ENCODE data around the gene S100PBP. TPM values are rescaled to one million over a fixed set of nuclear protein-coding genes. Genes with fewer than 3 reads are reported as not detected.
A peak's percentile ranks its signal among the peaks of the same experiment; 100 is the strongest.

Gene S100PBP
- total RNA-seq, 2 donors from 2014 or later = 5.7 to 10.8 TPM

DNA sequence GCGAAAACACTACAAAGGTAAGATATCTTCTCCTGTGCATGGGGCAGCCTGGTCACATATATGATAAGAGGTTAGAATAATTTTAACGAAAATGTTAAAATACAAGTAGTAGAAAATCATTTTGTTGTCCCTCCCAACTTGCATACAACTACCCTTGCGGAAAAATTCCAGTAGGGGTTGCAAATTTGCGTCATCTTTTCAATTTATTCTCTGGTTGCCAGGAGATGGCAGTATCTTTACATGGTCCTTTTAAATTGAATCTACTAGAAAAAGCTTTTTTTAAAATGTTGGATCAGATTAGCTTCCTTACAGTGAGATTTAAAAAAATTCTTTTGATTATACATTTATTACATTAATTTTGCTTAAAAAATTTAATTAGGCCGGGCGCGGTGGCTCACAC lies 10.9 kb downstream of the S100PBP start:
- TF ChIP-seq, protein P1, sequence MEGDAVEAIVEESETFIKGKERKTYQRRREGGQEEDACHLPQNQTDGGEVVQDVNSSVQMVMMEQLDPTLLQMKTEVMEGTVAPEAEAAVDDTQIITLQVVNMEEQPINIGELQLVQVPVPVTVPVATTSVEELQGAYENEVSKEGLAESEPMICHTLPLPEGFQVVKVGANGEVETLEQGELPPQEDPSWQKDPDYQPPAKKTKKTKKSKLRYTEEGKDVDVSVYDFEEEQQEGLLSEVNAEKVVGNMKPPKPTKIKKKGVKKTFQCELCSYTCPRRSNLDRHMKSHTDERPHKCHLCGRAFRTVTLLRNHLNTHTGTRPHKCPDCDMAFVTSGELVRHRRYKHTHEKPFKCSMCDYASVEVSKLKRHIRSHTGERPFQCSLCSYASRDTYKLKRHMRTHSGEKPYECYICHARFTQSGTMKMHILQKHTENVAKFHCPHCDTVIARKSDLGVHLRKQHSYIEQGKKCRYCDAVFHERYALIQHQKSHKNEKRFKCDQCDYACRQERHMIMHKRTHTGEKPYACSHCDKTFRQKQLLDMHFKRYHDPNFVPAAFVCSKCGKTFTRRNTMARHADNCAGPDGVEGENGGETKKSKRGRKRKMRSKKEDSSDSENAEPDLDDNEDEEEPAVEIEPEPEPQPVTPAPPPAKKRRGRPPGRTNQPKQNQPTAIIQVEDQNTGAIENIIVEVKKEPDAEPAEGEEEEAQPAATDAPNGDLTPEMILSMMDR (IDR thresholded peaks at IDR 0.05) = peak in 1 of 2 donors; percentile 40
- Histone ChIP-seq H3K4me3 (no peak overlapping the region), H3K4me1 (no peaks in the 10 kb centered on the region), H3K27me3 (no peaks in the 10 kb centered on the region), H3K9me3 (no peaks in the 10 kb centered on the region), H3K27ac (no peak overlapping the region), H3K36me3 (peaks cover 71% of the 10 kb centered on the region)
- DNase-seq (ENCODE audit: low spot score) = no peak

DNA sequence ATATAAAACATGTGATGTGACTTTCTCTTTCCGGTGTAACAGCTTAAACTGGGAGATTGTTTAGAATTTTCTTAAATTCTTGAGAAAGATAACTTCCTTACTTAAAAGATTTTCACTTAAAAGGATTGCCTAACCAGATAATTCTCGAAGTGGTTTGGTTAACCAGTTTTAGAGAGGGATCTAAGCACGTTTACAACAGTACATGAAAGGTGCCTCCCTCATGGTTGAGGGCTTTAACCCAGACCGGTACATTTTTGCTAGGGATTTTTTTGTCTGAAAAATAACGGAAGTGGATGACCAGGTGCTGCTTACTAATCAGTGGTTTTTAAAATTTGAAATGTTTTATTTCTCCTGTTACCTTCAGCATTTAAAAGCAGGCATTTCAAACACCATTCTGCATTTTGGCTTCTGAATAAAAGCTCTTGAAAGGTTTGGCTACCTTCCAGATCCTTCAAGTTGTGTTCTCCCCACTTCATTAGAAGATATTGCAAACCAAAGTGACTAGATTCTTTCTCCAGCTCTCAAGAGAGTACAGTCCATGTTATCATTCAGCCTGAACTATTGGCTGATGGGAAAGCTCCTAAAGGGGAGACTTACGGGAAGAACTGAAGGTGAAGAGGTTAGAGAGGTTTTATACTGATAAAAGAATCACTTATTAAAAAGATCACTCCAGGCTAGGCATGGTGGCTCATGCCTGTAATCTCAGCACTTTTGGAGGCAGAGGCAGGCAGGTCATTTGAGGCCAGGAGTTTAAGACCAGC lies 12.8 kb downstream of the S100PBP start:
- no peak overlapping the region for H3K4me3 ChIP-seq
- DNase-seq (ENCODE audit: low spot score) = no peak
- H3K9me3 ChIP-seq = no peaks in the 10 kb centered on the region
- H3K27ac ChIP-seq = no peak overlapping the region
- peaks cover 85% of the 10 kb centered on the region for H3K36me3 ChIP-seq
- H3K27me3 ChIP-seq = no peaks in the 10 kb centered on the region
- no peaks in the 10 kb centered on the region for H3K4me1 ChIP-seq
- TF ChIP-seq, protein P1 (IDR thresholded peaks at IDR 0.05) = no peak

DNA sequence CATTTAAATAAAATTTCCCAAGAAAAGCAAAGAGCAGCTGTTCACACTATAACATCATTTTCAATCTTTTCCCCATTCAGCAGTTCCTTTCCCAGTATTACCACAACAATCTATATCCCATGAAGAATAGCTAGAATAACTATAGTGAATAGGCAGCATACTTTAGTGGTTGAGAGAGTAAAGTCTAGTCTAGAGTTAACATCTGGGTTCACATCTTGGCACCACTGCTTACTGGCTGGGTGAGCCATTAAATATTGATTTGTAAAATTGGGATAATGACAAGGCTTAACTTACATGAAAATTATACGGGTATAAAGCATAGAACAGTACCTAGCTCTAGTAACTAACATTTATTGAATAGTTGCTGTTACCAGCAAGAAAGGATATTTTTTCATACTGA lies 14.4 kb downstream of the S100PBP start:
- H3K9me3 ChIP-seq = no peaks in the 10 kb centered on the region
- TF ChIP-seq, protein P1 (IDR thresholded peaks at IDR 0.05) = no peak
- peaks cover 74% of the 10 kb centered on the region for H3K36me3 ChIP-seq
- no peak overlapping the region for H3K27ac ChIP-seq
- no peaks in the 10 kb centered on the region for H3K4me1 ChIP-seq
- H3K27me3 ChIP-seq = no peaks in the 10 kb centered on the region
- H3K4me3 ChIP-seq = no peak overlapping the region
- DNase-seq (ENCODE audit: low spot score) = no peak

DNA sequence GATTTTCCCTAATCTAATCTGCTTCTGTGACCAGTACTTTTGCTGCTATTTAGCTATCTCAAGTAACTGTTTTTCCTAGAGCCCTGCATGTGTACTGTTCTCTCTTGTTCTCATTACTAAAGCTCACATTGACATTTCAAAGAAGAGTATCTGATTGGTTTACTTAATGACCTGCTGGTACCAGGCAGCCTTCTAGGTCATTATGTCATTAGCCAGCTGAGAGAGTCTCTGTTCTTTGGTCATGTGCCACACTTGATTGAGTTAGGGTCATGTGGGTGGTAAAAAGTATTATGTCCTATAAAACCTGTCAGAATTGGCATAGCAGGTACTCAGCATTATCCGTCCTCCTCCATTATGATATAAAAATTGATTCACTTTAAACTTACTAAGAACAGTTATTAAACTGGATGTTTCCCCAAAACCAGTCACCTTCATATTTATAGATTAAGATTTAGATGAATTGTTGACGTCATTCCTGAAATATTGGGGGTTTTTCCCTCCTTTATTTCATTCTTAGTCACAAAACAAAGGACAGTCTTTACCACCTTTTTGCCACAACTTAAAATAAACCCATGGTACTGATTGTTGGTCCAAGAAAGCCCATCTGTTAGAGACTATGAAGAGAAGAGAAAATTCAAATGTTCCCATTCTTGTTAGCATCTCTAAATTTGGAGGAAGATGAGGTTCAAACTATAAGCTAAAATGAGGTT lies 31.1 kb downstream of the S100PBP start:
- no peak for DNase-seq (ENCODE audit: low spot score)
- H3K27ac ChIP-seq = no peak overlapping the region
- TF ChIP-seq, protein P1 (IDR thresholded peaks at IDR 0.05) = no peak
- no peaks in the 10 kb centered on the region for H3K9me3 ChIP-seq
- no peaks in the 10 kb centered on the region for H3K27me3 ChIP-seq
- peaks cover 12% of the 10 kb centered on the region for H3K36me3 ChIP-seq
- no peak overlapping the region for H3K4me3 ChIP-seq
- H3K4me1 ChIP-seq = no peaks in the 10 kb centered on the region

DNA sequence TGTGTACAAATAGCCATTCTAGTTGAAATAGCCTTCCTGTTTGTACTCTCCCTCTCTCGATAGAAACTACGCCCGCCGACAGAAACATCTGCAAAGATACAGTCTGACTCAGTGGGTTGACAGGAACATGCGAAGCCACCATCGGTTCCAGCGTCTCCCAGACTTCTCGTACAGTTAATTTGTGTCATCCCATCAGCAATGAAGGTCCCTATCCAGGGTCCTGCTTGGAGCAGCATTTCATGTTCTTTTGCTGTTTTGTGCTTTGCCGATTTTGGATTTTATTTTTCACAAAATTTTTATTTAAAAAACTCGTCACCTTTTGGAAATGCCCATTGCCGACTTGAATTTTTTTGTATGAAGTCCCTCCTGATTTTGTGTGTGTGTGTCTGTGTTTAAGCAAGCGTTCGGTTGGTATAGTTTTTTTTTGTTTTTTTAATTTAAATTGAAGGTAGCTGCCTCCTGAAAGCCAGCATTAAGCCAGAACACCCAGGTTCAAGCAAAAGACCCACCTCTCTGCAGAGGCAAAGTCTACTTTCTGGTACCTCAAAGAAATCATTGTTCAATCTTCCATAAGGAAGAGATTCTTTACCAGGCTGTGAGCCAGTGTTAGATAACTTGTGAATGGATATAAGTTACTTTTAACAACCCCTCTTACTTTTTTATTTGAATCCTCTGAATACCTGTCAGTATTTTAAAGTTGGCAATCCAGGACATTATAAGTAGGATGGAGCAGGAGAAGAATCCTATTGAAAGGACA lies 38.6 kb downstream of the S100PBP start:
- H3K27me3 ChIP-seq = no peaks in the 10 kb centered on the region
- peaks cover 40% of the 10 kb centered on the region for H3K36me3 ChIP-seq
- H3K27ac ChIP-seq = no peak overlapping the region
- DNase-seq (ENCODE audit: low spot score) = no peak
- no peak overlapping the region for H3K4me3 ChIP-seq
- peaks cover 0 to under 1% of the 10 kb centered on the region in 2 donors for H3K4me1 ChIP-seq
- H3K9me3 ChIP-seq = no peaks in the 10 kb centered on the region
- TF ChIP-seq, protein P1 (IDR thresholded peaks at IDR 0.05) = no peak
